Measurements from ENCODE around the gene NTN1.

NTN1 gene

DNA sequence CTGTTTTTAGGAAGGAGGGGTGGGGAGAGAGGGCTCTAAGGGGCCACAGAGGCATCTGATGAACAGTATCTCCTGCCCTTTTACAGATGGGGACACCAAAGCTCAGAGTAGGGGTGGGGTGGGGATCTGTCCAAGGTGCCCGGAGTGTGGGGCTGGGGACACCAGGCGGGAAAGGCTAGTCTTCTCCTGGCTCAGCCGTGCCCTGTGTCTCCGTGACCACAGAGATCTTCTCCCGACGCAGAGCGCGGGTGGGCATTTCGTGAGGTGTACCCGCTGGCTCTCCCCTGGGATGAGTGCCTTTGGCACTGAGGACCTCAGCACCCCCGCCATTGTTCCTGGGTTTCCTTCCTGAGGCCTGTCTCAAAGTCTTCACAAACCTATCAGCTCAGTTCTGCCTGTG lies 209.6 kb downstream of the NTN1 start:
- TF ChIP-seq, protein P1, sequence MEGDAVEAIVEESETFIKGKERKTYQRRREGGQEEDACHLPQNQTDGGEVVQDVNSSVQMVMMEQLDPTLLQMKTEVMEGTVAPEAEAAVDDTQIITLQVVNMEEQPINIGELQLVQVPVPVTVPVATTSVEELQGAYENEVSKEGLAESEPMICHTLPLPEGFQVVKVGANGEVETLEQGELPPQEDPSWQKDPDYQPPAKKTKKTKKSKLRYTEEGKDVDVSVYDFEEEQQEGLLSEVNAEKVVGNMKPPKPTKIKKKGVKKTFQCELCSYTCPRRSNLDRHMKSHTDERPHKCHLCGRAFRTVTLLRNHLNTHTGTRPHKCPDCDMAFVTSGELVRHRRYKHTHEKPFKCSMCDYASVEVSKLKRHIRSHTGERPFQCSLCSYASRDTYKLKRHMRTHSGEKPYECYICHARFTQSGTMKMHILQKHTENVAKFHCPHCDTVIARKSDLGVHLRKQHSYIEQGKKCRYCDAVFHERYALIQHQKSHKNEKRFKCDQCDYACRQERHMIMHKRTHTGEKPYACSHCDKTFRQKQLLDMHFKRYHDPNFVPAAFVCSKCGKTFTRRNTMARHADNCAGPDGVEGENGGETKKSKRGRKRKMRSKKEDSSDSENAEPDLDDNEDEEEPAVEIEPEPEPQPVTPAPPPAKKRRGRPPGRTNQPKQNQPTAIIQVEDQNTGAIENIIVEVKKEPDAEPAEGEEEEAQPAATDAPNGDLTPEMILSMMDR (IDR thresholded peaks at IDR 0.05; ENCODE audit: low read depth, low read length) = no peak
- no peak for DNase-seq (ENCODE audit: extremely low read depth, low read depth)

DNA sequence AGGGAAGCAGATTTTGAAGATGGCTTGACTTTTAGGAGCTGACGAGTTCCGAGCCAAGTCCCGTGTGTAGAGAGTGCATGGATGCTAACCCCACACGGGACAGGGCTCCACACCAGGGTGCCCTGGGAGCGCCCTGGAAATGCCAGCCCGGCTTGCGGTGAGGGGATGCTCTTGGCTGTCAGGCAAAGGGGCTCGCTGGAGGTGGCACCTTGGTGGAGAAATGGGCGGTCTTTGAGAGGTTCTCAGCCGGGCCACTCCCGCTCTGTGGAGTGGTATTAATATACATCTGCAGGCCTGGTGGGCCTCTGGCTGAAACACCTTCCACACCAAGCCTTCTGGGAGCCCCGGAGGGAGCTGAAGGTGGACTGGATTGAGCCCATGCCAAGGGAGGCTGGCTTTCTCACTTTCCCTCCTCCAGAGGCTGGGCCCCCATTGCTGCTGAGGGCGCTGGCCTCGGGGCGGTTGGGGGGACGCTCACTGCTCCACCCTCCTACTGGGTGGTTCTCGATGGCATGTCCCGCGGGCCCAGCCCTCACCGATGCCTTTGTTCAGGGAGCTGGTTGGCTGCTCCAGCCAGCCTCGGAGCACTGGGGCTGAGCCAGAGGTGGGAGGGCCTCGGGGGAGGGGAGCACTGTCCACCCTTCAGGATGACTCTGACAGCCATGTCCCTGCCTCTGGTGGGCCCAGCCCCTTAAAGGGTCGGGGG lies 210.3 kb downstream of the NTN1 start:
- no peak for DNase-seq (ENCODE audit: extremely low read depth, low read depth)

DNA sequence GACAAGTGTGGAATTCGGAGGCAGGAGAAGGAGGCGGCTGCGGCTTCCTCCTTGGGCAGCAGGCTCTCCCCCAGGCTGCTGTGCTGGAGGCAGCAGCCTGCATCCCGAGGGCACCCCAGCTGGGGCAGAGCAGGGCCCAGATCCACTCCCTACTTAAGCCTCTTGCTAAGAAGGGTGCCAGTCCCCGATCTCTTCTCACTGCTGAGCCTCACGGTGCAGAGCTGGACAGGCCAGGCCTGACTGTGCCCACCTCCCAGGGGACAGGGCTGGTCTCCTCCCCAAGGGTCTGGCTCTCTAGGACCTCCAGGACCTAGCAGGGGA lies 210.8 kb downstream of the NTN1 start:
- TF ChIP-seq, protein P1 (IDR thresholded peaks at IDR 0.05; ENCODE audit: low read depth, low read length) = no peak
- DNase-seq (ENCODE audit: extremely low read depth, low read depth) = no peak

More for the DNA sequence above, 210.3 kb downstream of the NTN1 start:
- TF ChIP-seq, protein P1 (IDR thresholded peaks at IDR 0.05; ENCODE audit: low read depth, low read length) = no peak

DNA sequence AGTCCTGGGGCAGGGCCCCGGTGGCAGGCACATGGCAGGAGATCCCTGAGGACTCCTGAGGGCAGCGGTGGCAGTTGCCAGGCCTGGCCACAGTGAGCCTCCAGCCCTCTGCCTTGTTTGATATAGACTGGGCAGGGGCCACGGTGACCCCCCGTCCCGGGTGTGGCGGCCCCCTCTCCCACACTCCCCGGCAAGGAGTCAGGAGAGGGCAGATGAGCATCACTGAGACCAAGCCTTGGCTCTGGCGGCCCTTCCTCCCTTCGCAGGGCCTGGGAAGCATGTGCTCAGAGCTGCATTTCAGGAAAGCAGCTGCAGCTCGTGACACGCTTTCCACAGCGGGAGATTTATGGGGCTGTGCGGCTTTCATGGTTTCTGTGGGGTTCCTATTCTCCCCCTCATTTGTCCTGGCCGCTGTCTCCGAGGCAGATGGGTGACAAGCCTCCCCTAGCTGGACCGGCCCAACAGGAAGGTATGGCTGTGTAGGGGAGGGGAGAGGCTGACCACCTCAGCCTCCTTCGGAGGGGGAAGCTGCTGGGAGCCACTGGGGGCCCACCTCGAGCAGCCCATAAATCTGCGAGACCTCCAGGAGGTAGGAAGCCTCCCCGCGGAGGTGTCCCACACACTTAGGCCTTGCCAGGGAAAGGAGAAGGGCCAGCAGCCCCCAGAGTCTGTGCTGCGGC lies 211.4 kb downstream of the NTN1 start:
- TF ChIP-seq, protein P1 (IDR thresholded peaks at IDR 0.05; ENCODE audit: low read depth, low read length) = no peak
- no peak for DNase-seq (ENCODE audit: extremely low read depth, low read depth)

- DNase-seq (ENCODE audit: extremely low read depth, low read depth) = no peak
- TF ChIP-seq, protein P1 (IDR thresholded peaks at IDR 0.05; ENCODE audit: low read depth, low read length) = no peak
These were observed 211.9 kb downstream of the NTN1 start for GRCh38 chr17:9233271-9233599.

GRCh38 chr17:9233761-9234160 lies 212.5 kb downstream of the NTN1 start:
- TF ChIP-seq, protein P1 (IDR thresholded peaks at IDR 0.05; ENCODE audit: low read depth, low read length) = no peak
- DNase-seq (ENCODE audit: extremely low read depth, low read depth) = no peak

GRCh38 chr17:9234389-9234945 lies 213.2 kb downstream of the NTN1 start:
- TF ChIP-seq, protein P1 (IDR thresholded peaks at IDR 0.05; ENCODE audit: low read depth, low read length) = no peak
- no peak for DNase-seq (ENCODE audit: extremely low read depth, low read depth)
